Right kidney (tissue), 1 donor: Measurements from ENCODE around the gene ARHGAP22.

Source experiments
- DNase-seq: peaks from one replicate; pipeline ENCODE4 v3.0.0-alpha.2; 2016

The ARHGAP22 gene

GRCh38 chr10:48463318-48464003, 141.4 kb downstream of the ARHGAP22 start:
- no peak for DNase-seq

DNA sequence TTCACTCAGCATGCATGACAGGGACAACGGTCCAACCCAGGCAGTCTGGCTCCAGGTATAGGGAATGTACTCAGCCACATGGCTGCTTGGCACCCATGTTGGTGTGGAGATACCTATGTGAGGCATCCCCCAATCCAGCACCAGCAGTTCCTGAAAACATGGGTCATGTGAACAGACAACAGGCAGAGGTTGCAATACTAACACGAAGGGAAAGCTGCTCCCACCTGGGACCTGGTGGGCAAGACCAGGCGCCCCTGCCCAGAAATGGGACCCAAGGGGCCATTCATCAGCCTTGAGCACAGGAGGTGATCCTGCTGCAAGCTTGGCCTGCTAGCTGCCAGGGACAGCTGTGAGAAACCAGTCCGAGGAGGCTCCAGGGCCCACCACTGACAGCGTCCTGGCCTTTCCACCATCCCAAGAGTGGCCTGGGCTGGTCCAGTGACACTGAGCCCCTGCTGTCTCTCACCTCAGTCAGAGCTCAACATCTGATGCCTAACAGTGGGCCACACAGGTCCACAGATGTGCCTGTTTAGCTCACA, 142.3 kb downstream of the ARHGAP22 start:
- no peak for DNase-seq

DNA sequence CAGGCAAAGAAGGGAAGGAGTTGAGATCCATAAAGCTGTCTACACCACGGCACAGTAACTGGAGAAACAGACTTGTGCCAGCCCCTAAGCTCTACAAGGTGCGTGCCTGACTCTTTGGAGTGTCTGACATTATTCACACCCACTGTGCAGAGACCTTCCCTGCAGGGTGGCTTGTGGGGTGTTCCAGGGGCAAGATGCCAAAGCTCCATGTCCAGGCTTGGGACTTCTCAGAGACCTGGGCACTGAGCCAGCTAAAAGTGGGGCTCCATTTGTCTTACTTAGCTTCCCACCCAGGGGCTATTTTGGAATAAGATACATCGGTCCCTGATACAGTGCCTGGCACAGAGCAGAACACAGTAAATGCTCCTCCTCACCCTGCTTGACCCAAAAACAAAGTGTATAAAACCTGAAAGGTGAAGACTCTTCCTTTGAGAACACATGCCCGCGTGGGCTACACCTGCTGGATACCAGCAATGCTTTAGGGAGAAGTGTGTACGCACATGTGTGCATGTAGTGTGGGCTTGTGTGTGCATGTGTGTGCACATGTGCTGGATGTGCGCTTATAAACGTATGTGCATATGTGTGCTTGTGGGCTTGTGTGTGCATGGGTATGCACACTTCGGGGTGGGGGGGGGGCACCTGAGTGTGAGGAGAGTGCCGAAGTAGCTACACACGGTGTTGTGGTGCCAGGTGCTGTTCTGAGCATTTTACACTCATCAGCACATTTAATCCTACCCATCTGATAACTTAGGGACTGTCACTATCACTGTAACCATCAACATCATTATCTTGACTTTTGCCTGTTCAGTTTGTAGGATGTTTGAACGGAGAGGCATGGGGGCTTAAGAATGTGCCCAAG, 143.0 kb downstream of the ARHGAP22 start:
- no peak for DNase-seq

GRCh38 chr10:48460182-48460581, 144.7 kb downstream of the ARHGAP22 start:
- no peak for DNase-seq

GRCh38 chr10:48459270-48460150, 145.4 kb downstream of the ARHGAP22 start:
- no peak for DNase-seq

GRCh38 chr10:48458662-48459048, 146.2 kb downstream of the ARHGAP22 start:
- DNase-seq: no peak

GRCh38 chr10:48457949-48458661, 146.8 kb downstream of the ARHGAP22 start:
- no peak for DNase-seq

DNA sequence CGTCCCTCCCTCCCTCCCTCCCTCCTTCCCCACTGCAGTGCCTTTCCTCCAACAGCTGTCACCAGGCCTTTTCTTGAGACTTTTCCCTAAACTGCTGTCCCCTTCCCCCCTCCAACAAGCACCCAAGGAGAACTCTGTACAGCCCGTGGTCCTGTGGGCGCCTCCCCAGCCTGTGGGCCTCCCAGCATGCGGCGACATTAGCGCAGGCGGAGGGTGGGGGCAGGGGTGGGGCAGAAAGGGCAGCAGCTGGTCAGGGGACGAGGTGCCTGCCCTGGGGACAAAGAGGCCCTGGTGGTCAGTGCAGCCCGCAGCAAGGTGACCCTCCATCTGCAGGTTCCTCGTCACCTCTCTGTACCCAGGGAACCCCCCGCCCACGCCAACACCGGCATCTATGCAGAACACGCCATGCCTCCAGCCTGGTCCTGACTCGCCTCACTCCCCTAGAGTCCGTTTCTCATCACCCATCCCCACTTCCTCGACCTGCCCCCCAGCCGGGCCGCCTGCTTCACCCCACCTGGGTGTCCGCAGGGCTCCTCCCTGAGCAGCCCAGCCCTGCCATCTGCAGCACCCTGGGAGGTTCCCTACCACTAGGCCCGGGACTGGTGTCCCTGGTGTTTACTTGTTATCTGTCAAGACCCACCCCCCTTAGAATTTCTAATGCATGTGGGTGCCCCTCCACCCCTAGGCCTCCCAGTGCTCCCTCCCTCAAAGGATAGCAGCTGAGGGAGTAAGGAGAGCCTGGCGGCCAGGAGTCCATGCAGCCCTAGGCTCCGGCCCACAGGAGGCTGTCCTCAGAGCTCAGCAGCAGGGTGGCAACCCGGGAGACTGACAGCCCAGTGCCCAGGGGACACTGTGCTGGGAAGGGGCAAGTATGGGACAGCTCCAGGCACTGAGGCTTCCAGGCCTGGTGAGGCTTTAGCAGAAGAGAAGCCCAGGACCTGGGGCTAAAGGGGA, 147.8 kb downstream of the ARHGAP22 start:
- DNase-seq: no peak

GRCh38 chr10:48456361-48456804, 148.5 kb downstream of the ARHGAP22 start:
- peak; percentile 62 for DNase-seq

- no peak for DNase-seq
Observed at GRCh38 chr10:48455392-48456151, 149.3 kb downstream of the ARHGAP22 start.

GRCh38 chr10:48455055-48455391, 149.8 kb downstream of the ARHGAP22 start:
- DNase-seq: no peak

- no peak for DNase-seq
Observed at GRCh38 chr10:48454302-48455054, 150.4 kb downstream of the ARHGAP22 start.

GRCh38 chr10:48453451-48454301, 151.2 kb downstream of the ARHGAP22 start:
- no peak for DNase-seq

GRCh38 chr10:48452879-48453412, 151.9 kb downstream of the ARHGAP22 start:
- no peak for DNase-seq

DNA sequence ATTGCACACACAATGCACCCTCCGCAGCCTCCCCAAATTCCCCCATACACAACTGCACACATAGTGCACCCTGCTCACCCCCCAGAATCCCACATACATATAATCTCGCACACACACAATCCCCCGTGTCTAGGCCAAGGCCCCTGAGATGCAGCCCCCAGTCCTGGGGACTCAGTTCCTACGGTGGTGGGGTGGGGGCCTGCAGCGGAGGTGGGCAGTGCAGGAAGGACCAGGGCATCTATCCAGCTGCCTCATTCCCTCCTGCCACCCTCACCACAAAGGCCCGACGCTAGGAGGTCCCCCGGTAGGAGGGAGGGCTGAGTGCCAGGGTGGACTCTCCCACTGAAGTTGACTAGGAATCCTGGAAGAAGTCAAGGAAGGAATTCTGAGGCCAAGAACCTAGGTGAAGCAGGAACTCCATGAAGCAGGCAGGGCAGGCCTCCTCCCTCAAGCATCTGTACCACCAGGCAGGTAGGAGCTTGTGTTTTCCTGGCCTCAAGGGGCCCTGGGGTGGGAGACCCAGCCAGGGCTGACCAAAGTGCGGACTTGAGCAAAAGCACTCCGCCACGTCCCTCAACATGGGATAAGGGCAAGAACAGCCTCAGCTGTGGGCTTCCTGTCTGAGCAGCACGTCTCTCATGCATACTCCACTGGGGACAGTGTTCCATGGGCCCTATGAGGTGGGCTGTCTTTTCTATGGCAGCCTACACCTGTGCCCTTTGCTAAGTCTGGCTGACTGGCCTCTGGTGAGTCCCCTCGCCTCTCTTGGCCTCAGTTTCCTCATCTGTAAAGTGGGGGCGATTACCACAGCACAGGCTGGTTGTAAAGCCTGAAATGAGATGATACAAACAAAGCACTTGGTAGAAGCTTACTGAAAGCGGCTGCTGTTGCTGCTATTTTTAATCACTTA, 152.6 kb downstream of the ARHGAP22 start:
- DNase-seq: no peak

DNA sequence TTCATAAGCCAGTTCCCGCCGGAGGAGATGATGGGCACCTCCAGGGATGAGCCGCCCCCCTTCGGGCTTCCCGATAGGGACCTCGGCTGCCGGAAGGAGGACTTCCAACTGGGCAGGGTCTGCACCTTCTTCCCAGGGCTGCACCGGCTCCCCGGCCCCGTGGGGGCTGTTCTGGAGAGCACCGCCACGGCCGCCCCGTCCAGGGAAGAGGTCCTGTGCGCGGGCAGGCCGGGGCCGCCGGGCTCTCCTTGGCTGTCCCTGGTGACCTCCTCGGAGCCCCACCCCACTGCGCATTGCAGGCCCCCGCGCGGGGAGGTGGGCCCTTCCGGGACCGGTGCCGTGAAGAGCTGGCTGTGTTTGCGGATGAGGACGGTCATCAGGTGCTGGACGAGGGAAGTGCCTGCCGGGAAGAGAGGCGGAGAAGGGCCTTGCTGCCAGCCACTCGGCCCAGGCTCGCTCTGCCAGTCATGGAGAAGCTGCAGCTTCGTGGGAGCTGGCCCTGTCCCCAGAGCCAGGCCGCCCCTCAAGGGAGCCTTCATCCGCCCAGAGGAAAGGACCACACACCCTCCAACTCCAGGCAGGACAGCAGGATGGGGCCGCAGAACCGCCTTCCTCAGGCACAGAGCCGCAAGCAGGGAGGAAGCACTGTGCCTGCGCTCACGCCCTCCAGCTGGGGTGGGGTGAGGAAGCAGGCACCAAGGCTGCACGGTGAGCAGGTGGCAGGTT, 154.0 kb downstream of the ARHGAP22 start:
- no peak for DNase-seq
